IPS DF 6.9 (cell line): ENCODE measurements around the gene C17orf75.
"Not testable (repeated sequence)": the region's sequence is repeated elsewhere in the genome, so short reads cannot be mapped to it uniquely, and the experiment has no call there.

Experiments used
- DNase-seq: peaks from one replicate; pipeline ENCODE4 v3.0.0-alpha.2; 2013; ENCODE audit warnings: low read depth, low spot score
- H3K27ac ChIP-seq: one replicate; pipeline ENCODE4 v1.5.1; 2013; ENCODE audit warnings: low read length, control low read depth
- H3K27me3 ChIP-seq: 2 replicates; pipeline ENCODE4 v1.6.1; 2013; ENCODE audit warnings: mild to moderate bottlenecking, low read length; ENCODE audit not compliant: control insufficient read depth, insufficient read depth
- H3K36me3 ChIP-seq: 2 replicates; pipeline ENCODE4 v1.6.1; 2013; ENCODE audit warnings: low read length; ENCODE audit not compliant: control insufficient read depth, insufficient read depth
- H3K4me1 ChIP-seq: 2 replicates; pipeline ENCODE4 v1.6.1; 2013; ENCODE audit warnings: low read length; ENCODE audit not compliant: control insufficient read depth, insufficient read depth
- H3K4me3 ChIP-seq: 2 replicates; pipeline ENCODE4 v1.5.1; 2013; ENCODE audit warnings: mild to moderate bottlenecking, low read length
- H3K9me3 ChIP-seq: 2 replicates; pipeline ENCODE4 v1.6.1; 2013; ENCODE audit warnings: low read length, inconsistent platforms; ENCODE audit not compliant: control insufficient read depth, insufficient read depth
- WGBS: extraction: QIAGEN DNeasy Blood & Tissue Kit; methylation state at CpG from one replicate; pipeline ENCODE4 v1.1.7; 2013; ENCODE audit warnings: mixed read lengths, missing lambda C conversion rate; ENCODE audit not compliant: insufficient read length, insufficient coverage; 5-methylcytosine and 5-hydroxymethylcytosine counted together

The C17orf75 gene

GRCh38 chr17:32341857-32342602 is at the start of gene C17orf75:
Gene C17orf75, minus strand, starts transcription at chr17:32342173. Its CDS starts 34 bp downstream, at chr17:32342139.
- Histone ChIP-seq H3K9me3 (no peaks in the 10 kb centered on the region), H3K27me3 (no peaks in the 10 kb centered on the region), H3K4me3 (peak within 1 kb of the TSS; percentile 59; the same call in 1 of the 2 replicates), H3K27ac (no peak within 1 kb of the TSS), H3K4me1 (0 out of 2 replicates have a peak, but pooled peaks cover 4% of the 10 kb centered on the region), H3K36me3 (no peaks in the 10 kb centered on the region; the same call in 1 of the 2 replicates)
- peak; percentile 58 for DNase-seq
- no CpG with 5 or more reads among the region's 47 CpGs for WGBS

DNA sequence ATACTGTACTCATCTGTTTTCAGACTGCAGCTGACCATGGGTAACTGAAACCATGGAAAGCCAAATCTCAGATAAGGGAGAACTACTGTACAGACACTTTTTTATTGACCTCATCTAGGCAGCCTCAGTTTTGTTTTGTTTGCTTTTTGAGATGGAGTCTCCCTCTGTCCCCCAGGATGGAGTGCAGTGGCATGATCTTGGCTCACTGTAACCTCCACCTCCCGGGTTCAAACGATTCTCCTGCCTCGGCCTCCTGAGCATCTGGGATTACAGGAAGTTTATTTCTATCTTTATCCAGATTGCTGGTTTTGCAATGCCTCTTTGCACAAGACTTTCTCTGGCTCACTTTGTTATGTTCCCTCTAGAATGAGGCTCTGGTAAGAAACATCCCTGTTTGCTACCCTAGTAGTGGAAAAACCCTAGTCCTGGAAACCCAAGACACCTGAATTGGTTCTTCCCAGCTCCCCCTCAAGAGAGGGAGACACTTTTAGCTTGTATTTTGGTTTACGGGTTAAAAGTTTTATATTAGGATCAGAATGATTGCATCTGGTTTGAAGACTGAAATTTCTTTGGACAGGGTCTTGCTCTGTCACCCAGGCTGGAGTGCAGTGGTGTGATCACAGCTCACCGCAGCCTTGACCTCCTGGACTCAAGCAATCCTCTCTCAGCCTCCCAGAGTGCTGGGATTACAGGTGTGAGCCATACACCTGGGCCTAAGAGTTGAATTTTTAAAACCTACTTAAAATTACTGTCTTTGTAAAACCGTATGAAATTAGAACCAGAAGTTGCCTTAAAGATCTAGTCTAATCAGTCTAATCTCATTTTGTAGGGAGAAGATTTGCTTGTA is 46.9 kb upstream of the C17orf75 start:
- DNase-seq = no peak
- H3K27ac ChIP-seq = no peak overlapping the region
- no CpG with 5 or more reads among the region's 6 CpGs for WGBS
- H3K36me3 ChIP-seq = no peaks in the 10 kb centered on the region
- H3K4me1 ChIP-seq = no peaks in the 10 kb centered on the region
- no peaks in the 10 kb centered on the region for H3K9me3 ChIP-seq
- H3K4me3 ChIP-seq = no peak overlapping the region
- H3K27me3 ChIP-seq = no peaks in the 10 kb centered on the region

DNA sequence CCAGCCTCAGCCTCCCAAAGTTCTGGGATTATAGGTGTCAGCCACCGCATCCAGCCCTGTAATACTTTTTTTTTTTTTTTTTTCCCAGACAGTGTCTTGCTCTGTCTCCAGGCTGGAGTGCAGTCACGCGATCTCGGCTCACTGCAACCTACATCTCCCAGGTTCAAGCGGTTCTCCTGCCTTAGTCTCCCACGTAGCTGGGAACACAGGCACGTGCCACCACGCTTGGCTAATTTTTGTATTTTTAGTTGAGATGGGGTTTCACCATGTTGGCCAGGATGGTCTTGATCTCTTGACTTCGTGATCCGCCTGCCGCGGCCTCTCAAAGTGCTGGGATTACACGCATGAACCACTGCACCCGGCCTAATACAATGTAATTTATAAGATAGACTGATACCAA is 46.2 kb upstream of the C17orf75 start:
- H3K27ac ChIP-seq, H3K36me3 ChIP-seq, H3K4me1 ChIP-seq, H3K4me3 ChIP-seq, H3K27me3 ChIP-seq, H3K9me3 ChIP-seq, DNase-seq: not testable (repeated sequence)
- no CpG with 5 or more reads among the region's 14 CpGs for WGBS

GRCh38 chr17:32386844-32387243 is 44.9 kb upstream of the C17orf75 start:
- DNase-seq = no peak
- Histone ChIP-seq H3K27me3 (no peaks in the 10 kb centered on the region), H3K27ac (no peak overlapping the region)

GRCh38 chr17:32385971-32386370 is 44.0 kb upstream of the C17orf75 start:
- Histone ChIP-seq H3K36me3 (peaks cover 2% of the 10 kb centered on the region; the same call in 1 of the 2 replicates), H3K9me3 (no peaks in the 10 kb centered on the region), H3K4me3 (no peak overlapping the region), H3K4me1 (no peaks in the 10 kb centered on the region), H3K27ac (no peak overlapping the region), H3K27me3 (no peaks in the 10 kb centered on the region)
- no CpG with 5 or more reads among the region's 5 CpGs for WGBS
- DNase-seq = no peak

More at GRCh38 chr17:32386844-32387243, 44.9 kb upstream of the C17orf75 start:
- H3K4me1 ChIP-seq = no peaks in the 10 kb centered on the region
- H3K36me3 ChIP-seq = peaks cover 2% of the 10 kb centered on the region; the same call in 1 of the 2 replicates
- H3K9me3 ChIP-seq = no peaks in the 10 kb centered on the region
- H3K4me3 ChIP-seq = no peak overlapping the region

DNA sequence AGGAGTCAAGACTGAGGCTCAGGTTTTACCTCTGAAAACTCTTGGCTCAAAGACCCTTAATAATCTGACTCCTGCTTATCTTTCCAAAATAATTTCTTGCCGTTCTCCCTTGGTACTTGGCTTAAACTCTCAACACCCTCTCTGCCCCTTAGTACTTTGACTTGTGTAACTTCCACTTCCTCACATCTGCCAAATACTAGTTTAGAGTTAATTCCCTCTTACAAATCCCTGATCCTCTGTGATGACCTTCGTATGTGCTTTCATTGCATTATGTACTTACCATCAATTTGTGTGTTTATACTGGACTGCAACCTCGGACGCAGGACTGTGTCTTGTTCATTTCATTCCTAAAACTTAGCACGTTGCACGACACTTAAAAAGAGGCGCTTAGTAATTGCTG is 43.1 kb upstream of the C17orf75 start:
- Histone ChIP-seq H3K9me3 (no peaks in the 10 kb centered on the region), H3K27ac (no peak overlapping the region), H3K36me3 (peaks cover 2% of the 10 kb centered on the region; the same call in 1 of the 2 replicates), H3K27me3 (no peaks in the 10 kb centered on the region), H3K4me3 (no peak overlapping the region), H3K4me1 (no peaks in the 10 kb centered on the region)
- no peak for DNase-seq
- no CpG with 5 or more reads among the region's 7 CpGs for WGBS

DNA sequence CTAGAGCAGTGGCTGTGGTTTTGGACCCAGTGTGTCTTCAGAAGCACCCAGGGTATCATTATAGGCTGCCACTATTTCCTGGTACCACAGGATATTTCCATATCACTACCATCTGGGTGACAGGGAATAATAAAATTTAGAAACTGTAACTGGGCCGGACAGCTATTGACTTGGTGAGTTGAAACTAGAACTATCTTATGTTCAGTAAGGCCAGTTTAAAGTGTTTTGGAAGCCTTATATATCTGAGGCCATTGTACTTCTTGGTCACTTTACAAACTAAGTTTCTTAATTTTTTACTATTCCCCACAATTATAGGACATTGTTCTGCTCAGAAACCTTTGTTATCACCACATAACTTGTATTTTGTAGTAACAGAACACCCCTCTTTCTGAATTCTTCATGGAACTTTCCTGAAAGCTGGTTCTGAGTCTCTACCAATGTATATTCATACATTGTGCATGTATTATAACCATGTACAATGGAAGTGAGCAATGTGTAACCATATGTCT is 42.0 kb upstream of the C17orf75 start:
- no peak for DNase-seq
- Histone ChIP-seq H3K4me1 (no peaks in the 10 kb centered on the region), H3K4me3 (no peak overlapping the region), H3K27ac (no peak overlapping the region), H3K9me3 (no peaks in the 10 kb centered on the region), H3K36me3 (peaks cover 2% of the 10 kb centered on the region; the same call in 1 of the 2 replicates), H3K27me3 (no peaks in the 10 kb centered on the region)
- no CpG with 5 or more reads among the region's 1 CpG for WGBS

DNA sequence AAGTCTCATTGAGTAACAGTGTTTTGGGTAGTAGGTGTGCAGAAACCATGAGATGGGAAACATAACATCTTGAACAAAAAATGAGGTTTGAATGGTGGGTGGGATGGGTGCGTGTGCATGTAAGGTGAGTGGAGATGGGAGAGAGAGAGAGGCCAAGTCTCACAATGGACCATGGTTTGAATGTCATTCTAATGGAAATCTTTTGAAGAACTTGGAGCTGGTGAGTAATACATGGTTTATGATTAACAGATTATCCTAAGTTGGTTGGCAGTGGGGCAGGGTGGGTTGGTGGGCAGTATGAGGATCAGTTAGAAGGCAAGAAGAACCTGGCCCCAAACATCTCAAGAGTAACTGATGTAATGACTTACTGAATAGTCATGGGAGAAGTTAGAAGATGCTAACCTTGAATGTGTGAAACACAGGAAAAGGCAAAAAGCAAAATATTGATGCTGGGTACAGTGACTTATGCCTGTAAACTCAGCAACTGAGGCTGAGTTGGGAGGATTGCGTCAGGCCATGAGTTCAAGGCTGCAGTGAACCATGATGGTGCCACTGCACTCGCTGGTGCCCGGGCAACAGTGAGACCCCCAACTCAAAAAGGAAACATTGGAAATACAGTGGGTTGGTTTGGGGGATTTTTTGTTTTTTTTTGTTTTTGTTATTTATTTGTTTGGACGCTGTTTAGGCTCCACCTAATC is 40.7 kb upstream of the C17orf75 start:
- Histone ChIP-seq H3K36me3 (peaks cover 2% of the 10 kb centered on the region; the same call in 1 of the 2 replicates), H3K27ac (no peak overlapping the region), H3K4me3 (no peak overlapping the region), H3K9me3 (no peaks in the 10 kb centered on the region), H3K27me3 (no peaks in the 10 kb centered on the region), H3K4me1 (no peaks in the 10 kb centered on the region)
- 100% methylated on average over 2 of the region's 5 CpGs for WGBS
- DNase-seq = no peak

DNA sequence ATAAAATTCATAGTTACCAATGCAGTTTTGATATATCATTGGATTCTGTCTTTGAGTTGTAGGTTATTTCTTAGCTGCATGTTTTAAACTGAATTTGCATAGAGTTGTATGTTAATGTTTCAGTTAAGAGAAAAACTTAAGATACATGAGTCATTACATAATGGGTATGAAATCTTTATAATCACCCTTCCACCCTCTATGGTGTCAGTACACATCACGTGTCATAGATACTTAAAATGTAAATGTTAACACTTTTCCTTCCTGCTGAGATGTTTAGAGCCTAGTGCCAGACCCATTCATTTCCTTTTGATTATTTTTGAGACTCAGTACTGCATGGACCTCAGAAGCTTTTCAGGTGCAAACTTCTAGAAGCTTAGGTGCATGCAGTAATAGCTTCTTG is 28.5 kb upstream of the C17orf75 start:
- H3K4me3 ChIP-seq = no peak overlapping the region
- H3K36me3 ChIP-seq = peaks cover 24% of the 10 kb centered on the region
- WGBS = no CpG with 5 or more reads among the region's 1 CpG
- DNase-seq = no peak
- no peaks in the 10 kb centered on the region for H3K9me3 ChIP-seq
- H3K4me1 ChIP-seq = no peaks in the 10 kb centered on the region
- no peak overlapping the region for H3K27ac ChIP-seq
- H3K27me3 ChIP-seq = no peaks in the 10 kb centered on the region

- no CpG with 5 or more reads among the region's 1 CpG for WGBS
- Histone ChIP-seq H3K27ac (no peak overlapping the region), H3K27me3 (no peaks in the 10 kb centered on the region)
Observed at GRCh38 chr17:32361270-32361669, 19.3 kb upstream of the C17orf75 start.

More at GRCh38 chr17:32361270-32361669, 19.3 kb upstream of the C17orf75 start:
- DNase-seq = no peak
- H3K4me1 ChIP-seq = no peaks in the 10 kb centered on the region; the same call in 1 of the 2 replicates
- H3K9me3 ChIP-seq = no peaks in the 10 kb centered on the region
- H3K36me3 ChIP-seq = peaks cover 28% of the 10 kb centered on the region; the same call in 1 of the 2 replicates
- no peak overlapping the region for H3K4me3 ChIP-seq
